Epithelial cell of esophagus (primary cell): ENCODE measurements around the gene TLR9.
A peak's percentile ranks its signal among the peaks of the same experiment; 100 is the strongest.

Experiments used
- DNase-seq: peaks from one replicate; pipeline ENCODE4 v3.0.0; 2010; ENCODE audit warnings: low read depth
- H3K4me3 ChIP-seq: 2 replicates; pipeline ENCODE4 v1.5.1; 2011; ENCODE audit warnings: mild to moderate bottlenecking, low read length, control low read depth
- CTCF ChIP-seq: IDR thresholded peaks from 2 replicates; pipeline ENCODE4 v1.5.1; 2011; ENCODE audit warnings: low read depth, mild to moderate bottlenecking, low read length, control low read depth, inconsistent platforms; ENCODE audit not compliant: insufficient read depth; ENCODE audit errors: missing control alignments

The TLR9 gene

GRCh38 chr3:52171514-52172261, 53.8 kb downstream of the TLR9 start:
- peak; percentile 65 for DNase-seq
- no peak overlapping the region for H3K4me3 ChIP-seq
- peak; percentile 34 for TF ChIP-seq CTCF
